NCI-H1436 (cell line): ENCODE measurements around the gene RNF167.
"Not testable (repeated sequence)": the region's sequence is repeated elsewhere in the genome, so short reads cannot be mapped to it uniquely, and the experiment has no call there.

ENCODE experiments used
- DNase-seq: peaks from one replicate; lab custom pipeline; 2025; lab: John Stamatoyannopoulos, UW

Gene RNF167

GRCh38 chr17:4902540-4902939, 37.5 kb upstream of the RNF167 start:
- no peak for DNase-seq

DNA sequence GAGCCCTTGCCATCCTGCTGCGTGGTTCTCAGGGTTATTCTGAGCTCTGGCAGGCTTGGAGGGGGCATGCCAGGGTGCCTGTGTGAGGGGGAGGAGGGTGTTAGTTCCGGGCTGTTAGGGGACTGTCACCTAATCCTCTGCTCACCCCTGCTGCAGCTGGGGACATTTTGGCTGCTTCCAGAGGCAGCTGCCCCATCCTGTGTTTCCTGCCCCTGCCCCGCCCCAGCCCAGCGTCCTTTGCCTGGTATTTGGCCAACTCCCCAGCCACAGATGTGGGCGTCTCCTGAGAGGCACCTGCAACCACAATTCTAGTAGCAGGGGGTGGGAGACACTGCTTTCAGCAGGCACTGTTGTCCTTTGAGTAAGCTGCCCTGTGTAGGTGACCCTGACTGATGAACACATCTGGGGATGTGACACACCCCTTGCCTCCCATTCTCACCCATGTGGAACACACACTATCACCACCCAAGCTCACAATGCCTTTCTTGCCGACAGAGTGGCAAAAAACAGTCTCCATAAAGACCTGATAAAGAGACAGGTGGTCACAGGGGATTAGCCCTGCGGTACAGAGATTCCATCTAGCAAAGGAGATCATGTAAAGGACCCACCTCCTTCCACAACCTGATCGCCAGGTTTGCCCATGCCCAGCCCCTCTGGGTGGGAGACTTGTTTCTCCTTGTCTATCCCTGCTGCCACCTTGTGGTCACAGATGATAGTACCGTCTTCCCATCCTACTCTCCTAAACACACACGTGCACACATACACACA, 36.8 kb upstream of the RNF167 start, which contains the start of gene CHRNE:
TSS of gene CHRNE (minus strand) at position 48 of the 768 bp plus-strand sequence. CDS start at position 13, 35 bp downstream.
- DNase-seq = peak; percentile 81

GRCh38 chr17:4906642-4907041, 33.4 kb upstream of the RNF167 start:
- not testable (repeated sequence) for DNase-seq

DNA sequence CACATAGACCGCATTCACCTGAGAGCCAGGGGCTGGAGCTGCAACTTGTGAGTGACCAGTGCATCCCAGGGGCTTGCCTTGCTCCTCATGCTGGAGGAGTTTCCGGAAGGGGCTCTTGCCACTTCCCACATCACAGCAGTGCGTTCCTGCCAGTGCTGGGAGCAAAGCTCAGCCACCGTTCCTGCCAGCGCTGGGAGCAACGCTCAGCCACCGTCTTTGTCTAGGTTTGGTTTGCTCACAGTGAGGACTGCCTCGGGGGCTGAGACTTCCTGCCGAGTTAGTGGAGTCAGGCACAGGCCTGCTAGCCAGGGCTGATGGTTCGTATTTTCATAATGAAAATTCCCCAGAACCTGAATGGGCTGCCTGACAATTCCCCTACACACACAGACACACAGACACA, 31.8 kb upstream of the RNF167 start:
- DNase-seq = no peak

- DNase-seq = peak; percentile 32
These were observed 31.2 kb upstream of the RNF167 start for GRCh38 chr17:4908711-4909496.

DNA sequence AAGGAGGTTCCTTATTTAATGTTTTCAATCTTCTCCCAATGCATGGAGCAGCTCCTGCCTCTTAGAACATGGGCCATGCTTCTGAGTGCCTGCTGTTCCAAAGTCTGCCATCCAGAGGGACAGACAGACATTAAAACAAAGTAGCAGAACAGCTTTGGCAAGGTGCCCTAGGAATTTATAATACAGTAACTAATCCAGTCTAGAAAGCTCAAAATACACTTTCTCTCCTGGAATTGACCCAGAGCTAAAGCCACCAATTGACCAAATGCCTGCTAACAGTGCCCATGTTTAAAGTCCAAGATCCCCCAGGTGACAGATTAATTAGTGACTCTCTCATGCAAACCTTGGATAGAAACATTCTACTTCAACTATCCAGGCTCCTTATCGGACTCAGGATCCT, 26.1 kb upstream of the RNF167 start:
- no peak for DNase-seq

DNA sequence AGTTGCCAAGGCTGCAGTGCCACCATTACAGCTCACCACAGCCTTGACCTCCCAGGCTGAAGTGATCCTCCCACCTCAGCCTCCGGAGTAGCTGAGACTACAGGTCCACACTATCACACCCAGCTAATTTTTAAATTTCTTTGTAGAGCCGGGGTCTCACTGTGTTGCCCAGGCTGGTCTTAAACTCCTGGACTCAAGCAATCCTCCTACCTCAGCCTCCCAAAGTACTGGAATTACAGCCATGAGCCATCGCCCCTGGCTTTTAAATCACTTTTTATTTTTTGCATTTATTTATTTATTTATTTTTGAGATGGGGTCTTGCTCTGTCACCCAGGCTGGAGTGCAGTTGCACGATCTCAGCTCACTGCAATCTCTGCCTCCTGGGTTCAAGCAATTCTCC, 25.5 kb upstream of the RNF167 start:
- not testable (repeated sequence) for DNase-seq

DNA sequence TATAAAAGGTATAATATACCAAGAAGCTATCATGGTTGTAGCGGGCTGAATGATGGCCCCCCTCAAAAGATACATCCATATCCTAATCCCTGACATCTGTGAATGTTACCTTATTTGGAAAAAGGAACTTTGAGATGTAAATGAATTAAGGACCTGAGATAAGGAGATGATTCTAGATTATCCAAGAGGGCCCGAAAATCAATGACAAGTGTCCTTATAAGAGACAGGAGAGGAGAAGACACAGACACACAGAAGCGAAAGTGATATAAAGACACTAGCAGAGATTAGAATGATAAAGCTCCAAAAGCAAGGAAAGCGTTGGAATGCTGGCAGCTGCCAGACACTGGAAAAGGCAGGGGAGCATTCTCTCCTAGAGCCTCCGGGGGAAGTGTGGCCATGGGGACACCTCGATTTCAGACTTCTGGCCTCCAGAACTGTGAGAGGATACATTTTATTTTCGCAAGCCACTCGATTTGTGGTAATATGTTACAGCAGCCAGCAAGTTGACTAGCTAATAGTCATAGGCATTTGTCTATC, 20.5 kb upstream of the RNF167 start:
- DNase-seq = no peak

- no peak for DNase-seq
These were observed 19.6 kb upstream of the RNF167 start for GRCh38 chr17:4920351-4921048.

DNA sequence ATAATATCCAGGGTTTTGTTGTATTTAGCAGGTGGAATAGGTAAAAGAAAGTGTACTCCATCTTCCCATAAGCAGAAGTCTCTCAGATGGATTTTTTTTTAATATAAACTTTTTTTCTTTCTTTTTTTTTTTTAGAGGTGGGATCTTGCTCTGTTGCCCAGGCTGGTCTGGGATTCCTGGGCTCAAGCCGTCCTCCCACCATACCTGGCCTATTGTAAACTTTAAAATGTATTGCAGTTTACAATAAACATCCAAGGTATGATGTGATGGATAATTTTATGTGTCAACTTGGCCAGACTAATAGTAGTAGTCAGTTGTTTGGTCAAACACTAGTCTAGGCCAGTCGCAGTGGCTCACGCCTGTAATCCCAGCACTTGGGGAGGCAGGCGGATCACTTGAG, 18.7 kb upstream of the RNF167 start:
- DNase-seq = no peak

- DNase-seq = not testable (repeated sequence)
These were observed 13.3 kb upstream of the RNF167 start for GRCh38 chr17:4926577-4927335.

DNA sequence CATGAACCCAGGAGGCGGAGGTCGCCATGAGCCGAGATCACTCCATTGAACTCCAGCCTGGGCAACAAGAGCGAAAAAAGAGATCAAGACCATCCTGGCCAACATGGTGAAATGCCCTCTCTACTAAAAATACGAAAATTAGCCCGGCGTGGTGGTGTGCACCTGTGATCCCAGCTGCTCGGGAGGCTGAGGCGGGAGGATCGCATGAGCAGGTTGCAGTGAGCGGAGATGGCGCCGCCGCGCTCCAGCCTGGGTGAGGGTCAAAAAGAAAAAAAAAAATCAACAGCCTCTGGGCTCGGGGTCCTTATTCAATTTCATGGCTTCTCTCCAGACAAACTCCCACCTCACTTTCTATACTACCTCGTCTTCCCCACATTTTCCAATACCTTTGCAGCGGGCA, 11.2 kb upstream of the RNF167 start:
- no peak for DNase-seq

DNA sequence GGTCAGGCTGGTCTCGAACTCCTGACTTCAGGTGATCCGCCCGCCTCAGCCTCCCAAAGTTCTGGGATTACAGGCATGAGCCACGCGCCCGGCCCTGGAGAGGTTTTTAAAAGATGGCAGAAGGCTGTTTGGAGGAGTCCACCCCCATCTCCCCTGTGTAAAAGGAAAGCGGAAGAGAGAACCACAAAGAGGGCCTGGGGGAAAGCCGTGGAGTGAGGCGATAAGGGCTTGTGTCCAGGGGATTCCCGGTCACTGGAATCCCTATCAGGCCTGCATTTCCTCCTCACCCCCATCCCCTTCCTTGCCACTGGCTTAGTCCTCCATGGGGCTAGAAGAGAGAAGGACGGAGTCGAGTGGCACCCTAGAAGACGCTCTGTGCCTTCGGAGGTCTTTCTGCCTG, 8.1 kb upstream of the RNF167 start, which contains the start of gene GP1BA:
TSS of gene GP1BA (plus strand) at position 315 of the 400 bp plus-strand sequence. CDS start 328 bp downstream, outside the sequence.
- DNase-seq = no peak

GRCh38 chr17:4932756-4933155, 7.3 kb upstream of the RNF167 start:
- no peak for DNase-seq

- no peak for DNase-seq
These were observed 6.4 kb upstream of the RNF167 start for GRCh38 chr17:4933646-4934045.

GRCh38 chr17:4934173-4934979, 5.7 kb upstream of the RNF167 start:
- no peak for DNase-seq

DNA sequence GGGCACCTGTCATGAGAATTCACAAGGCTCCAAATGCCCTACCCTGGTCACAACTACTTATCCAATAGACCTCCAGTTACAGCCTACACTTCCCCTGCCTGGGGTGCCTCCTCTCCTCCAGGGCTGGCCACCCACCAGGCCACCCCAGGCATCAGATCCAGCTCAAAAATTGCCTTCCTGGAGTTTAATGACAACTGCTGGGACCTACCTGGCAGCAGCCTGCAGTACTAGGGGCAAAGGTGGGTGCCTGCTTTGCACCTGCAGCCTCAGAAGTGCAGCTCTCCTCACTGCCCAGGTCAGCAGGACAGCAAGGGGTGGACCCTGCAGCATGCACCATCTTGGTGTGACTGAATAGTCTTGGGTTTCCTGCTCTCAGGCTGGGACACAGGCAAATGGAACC, 4.4 kb upstream of the RNF167 start:
- no peak for DNase-seq

GRCh38 chr17:4936436-4936835, 3.6 kb upstream of the RNF167 start:
- DNase-seq = no peak

GRCh38 chr17:4937553-4937952, 2.5 kb upstream of the RNF167 start:
- no peak for DNase-seq

DNA sequence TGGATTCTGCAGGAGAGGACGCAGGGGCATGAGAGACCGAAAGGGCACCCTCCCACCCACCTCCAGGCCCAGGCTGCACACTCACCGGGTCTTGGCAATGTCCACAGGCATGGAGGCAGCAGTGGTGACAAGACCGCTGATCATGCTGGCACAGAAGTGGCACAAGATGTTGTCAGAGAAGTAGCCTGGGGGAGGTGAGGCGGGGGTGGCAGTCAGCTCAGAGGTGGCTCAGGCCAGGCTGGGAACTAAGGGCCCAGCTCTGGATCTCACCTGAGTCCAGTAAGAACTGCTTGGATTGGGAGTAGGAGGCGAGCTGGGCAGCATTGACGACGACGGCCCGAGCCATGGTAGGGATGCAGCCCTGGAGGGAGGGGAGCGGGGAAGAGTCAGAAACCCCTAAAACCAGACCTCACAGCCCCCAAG, 2.0 kb upstream of the RNF167 start:
- DNase-seq = no peak
